HG03025 (cell line): ENCODE measurements around the gene TRIM72.
"Not testable (repeated sequence)": the region's sequence is repeated elsewhere in the genome, so short reads cannot be mapped to it uniquely, and the experiment has no call there.

Source experiments
- ATAC-seq: cut with Tn5 transposase; IDR thresholded peaks from one replicate; pipeline ENCODE4 v1.9.1; 2021; ENCODE audit warnings: mild to moderate bottlenecking, moderate library complexity; ENCODE audit not compliant: unreplicated experiment, low FRiP score

The TRIM72 gene

DNA sequence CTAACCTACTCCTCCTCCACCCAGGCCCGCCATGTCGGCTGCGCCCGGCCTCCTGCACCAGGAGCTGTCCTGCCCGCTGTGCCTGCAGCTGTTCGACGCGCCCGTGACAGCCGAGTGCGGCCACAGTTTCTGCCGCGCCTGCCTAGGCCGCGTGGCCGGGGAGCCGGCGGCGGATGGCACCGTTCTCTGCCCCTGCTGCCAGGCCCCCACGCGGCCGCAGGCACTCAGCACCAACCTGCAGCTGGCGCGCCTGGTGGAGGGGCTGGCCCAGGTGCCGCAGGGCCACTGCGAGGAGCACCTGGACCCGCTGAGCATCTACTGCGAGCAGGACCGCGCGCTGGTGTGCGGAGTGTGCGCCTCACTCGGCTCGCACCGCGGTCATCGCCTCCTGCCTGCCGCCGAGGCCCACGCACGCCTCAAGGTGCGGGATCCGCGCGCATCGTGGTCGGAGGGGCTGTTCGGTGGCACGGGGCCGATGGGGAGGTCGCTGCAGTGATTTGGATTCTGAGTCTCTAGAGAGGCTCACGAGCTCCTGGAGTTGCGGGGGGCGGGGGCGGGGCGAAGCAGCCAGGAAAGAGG is 878 bp downstream of the TRIM72 start:
- no peak for ATAC-seq

DNA sequence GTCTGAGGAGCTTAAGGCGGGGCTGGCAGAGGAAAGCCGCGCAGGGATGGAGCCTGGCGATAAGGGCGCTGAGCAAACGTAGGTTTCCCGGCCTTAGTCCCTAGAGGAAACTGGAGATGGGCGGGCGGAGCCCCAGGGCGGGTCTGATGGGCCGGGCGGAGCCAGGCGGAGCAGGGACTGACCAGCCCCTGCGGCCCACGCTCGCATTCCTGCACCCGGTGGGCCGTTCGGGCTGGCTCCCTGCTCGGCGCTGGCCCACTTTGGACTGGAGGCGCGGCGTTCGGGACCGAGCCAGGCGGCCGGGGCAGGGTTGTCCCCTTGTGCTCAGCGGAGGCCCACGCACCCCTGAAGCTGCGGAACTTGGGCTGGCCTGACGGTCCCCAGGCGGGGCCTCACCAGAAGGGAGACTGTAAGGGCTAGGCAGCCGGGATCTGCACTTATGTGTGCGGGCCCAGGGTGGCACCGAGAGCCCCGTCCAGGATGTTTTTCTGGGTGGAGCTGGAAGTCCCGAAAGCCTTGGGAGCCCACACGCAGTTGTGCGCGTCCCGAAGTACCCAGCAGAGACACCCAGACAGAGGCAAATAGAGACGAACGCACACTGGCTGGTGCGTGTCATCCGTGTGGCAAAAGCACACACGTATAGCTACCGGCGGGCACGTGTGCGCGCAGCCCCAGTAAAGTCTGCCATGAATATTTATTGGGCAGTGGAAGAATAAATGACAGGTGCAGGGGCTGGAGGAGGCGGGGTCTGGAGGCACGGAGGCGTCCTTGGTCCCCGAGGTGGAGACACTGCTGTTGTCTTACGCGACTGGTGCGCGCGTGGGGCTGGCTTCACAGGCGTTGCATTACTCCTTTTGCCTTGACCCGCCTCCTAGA is 1.6 kb downstream of the TRIM72 start:
- ATAC-seq, result no peak

DNA sequence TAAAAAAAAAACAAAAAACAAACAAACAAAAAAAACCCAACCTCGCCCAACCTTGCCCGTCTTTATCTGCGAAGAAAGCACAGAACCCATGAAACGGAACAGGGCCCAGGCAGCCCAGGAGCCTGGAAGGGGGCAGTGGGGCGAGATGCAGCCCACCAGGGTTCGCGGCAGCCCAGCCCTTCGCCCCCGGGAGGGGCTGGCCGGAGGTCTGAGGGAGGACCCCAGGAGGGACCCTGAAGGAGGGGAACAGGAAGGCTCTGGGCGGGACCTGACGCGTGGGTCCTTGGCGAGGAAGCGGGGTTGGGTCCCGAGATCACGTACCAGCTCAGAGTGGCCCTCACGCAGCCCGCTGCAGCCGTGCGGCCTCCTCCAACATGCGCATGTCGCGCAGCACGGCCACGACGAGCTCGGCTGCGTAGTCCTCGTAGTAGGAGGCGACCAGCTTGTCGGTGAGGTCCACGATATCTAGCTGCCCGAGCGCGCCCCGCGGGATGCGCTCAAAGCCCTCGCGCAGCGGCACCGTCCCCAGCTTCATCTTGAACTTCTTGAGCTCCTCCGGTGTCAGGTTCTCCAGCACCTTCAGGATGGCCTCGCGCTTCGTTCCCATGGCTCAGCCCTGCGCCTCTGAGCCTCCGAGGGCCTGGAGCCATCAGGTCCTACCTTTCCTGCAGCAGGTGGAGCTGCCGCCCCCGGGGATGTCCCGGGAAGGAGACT is 2.7 kb downstream of the TRIM72 start, which contains the start of gene PYDC1:
Gene PYDC1, minus strand, starts transcription at position 714 of the 714 bp plus-strand sequence. Its CDS starts 107 bp downstream, at position 607.
- ATAC-seq, result no peak

DNA sequence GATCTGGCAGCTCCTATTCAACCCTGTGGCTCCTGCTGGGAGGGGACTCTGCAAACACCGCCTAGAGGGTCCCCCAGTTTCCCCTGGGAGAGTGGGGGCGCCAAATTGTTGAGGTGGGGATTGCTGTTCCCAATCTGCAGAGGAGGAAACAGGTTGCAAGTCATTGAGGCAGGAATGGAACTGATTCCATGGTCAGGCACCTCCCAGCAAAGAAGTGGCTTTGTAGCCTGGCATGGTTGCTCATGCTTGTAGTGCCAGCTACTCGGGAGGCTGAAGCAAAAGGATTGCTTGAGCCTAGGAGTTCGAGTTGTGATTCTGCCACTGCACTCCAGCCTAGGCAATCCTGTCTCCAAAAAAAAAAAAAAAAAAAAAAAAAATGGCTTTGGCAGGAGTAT is 3.2 kb downstream of the TRIM72 start:
- no peak for ATAC-seq

DNA sequence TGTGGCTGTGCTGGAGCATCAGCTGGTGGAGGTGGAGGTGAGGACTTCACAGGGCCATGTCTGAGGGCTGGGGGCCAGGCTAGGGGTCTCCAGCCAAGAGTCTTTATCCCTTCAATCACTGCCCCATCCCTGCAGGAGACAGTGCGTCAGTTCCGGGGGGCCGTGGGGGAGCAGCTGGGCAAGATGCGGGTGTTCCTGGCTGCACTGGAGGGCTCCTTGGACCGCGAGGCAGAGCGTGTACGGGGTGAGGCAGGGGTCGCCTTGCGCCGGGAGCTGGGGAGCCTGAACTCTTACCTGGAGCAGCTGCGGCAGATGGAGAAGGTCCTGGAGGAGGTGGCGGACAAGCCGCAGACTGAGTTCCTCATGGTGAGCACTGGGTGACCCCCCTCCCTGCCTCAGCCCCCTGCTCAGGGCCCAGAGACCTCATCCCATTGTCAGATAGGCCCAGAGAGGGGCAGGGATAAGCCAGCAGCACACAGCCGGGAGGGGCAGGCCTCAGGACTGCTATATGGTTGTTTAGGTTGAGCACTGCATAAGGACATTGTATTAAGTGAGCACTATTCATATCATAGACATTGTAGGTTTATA is 5.3 kb downstream of the TRIM72 start:
- ATAC-seq, result no peak

DNA sequence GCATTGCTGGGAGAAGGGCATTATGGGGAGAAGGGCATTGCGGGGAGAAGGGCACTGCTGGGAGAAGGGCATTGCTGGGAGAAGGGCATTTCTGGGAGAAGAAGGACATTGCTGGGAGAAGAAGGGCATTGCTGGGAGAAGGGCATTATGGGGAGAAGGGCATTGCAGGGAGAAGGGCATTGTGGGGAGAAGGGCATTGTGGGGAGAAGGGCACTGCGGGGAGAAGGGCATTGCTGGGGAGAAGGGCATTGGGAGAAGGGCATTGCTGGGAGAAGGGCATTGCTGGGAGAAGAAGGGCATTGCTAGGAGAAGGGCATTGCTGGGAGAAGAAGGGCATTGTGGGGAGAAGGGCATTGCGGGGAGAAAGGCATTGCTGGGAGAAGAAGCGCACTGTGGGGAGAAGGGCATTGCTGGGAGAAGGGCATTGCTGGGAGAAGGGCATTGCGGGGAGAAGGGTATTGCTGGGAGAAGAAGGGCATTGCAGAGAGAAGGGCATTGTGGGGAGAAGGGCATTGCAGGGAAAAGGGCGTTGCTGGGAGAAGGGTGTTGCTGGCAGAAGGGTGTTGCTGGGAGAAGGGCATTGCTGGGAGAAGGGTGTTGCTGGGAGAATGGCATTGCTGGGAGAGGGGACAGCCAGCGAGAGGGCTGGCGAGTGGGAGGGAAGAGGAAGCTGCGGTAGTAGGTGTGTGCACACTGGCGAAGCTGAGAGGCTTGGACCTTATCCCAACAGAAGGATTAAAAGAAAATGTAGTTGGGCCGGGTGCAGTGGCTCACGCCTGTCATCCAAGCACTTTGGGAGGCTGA is 7.6 kb downstream of the TRIM72 start:
- ATAC-seq, result no peak

DNA sequence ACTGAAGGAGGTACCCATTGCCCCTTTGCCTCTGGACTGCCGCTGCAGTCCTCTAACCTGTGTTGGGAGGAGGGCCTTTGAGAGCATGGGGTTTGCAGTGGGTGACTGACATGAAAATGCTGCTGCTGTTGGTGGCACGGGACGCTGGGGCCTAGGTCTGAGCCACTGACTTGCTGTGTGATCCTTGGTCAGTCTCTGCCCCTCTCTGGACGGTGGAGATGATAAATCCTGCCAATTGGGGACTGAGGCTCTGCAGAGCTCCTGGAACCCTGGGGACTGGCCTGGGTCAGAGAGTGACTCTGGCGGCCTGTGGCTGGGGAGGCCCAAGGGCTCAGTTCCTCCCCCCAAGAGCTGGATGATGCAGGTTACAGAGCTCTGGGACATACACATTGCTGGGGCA is 9.1 kb downstream of the TRIM72 start:
- no peak for ATAC-seq

DNA sequence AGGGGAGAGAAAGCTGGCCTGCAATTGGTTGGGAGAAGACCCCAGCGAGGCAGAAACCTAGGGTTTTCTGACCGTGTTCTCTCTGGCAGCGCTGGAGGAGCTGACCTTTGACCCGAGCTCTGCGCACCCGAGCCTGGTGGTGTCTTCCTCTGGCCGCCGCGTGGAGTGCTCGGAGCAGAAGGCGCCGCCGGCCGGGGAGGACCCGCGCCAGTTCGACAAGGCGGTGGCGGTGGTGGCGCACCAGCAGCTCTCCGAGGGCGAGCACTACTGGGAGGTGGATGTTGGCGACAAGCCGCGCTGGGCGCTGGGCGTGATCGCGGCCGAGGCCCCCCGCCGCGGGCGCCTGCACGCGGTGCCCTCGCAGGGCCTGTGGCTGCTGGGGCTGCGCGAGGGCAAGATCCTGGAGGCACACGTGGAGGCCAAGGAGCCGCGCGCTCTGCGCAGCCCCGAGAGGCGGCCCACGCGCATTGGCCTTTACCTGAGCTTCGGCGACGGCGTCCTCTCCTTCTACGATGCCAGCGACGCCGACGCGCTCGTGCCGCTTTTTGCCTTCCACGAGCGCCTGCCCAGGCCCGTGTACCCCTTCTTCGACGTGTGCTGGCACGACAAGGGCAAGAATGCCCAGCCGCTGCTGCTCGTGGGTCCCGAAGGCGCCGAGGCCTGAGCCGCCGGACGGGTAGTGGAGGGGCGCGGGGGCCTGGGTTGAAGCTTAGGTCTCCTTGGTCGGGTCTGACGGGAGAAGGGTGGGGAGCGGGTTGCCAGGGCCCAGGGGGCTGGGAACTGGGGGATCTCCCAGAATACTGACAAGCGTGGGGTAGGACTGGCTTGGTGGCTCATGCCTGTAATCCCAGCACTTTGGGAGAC is 10.4 kb downstream of the TRIM72 start:
- ATAC-seq, result no peak

DNA sequence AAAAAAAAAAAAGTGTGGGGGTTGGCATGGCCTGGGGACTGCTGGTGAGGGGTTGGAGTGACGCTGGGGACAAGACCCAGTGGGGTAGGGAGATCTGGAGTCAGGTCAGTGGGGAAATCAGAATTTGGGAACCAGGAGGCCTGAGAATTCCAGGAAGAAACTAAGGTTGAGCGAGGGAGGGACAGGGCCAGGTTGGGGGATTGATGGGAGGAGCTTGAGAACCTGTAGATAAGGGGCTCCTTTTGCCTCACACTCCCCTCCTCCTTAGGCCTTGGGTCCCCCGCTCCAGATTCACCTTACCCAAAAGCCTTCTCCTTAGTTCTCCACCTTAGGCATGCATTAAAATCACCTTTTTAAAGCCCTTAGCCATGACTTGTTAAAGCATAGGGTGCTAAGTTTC is 11.3 kb downstream of the TRIM72 start:
- ATAC-seq, result no peak

DNA sequence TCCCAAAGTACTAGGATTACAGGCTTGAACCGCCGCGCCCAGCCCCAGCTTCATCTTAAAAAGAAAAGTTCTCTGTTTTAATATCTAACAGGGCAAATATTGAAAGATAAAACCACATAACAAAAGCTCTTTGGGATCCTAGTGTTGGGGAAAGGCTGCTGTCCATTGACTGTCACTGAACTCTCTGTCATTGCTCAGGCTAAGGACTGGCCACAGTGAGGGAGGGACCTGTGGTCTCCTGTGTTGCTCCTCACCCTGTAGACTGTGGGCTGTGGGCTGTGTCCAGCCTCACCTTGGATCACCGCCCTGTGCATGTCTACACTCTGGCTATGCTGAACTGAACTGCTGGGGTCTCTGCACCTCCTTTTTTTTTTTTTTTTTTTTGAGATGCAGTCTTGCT is 14.3 kb downstream of the TRIM72 start:
- ATAC-seq, result no peak

DNA sequence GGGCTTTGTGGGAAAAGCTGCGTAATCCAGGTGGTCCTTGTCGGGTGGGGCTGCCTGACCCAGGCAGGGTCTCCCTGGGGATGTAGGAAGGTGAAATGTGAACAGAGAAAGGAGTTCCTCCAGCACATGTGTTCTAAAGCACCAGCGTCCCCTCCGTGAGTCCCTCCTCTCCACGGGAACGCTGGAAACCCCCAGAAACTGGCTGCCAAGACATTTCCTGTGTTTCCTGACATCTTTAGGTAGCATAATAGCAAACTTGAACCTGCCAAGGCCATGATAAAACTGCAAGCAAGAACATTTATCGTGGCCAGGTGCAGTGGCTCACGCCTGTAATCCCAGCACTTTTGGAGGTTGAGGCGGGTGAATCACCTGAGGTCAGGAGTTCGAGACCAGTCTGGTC is 15.6 kb downstream of the TRIM72 start:
- no peak for ATAC-seq

DNA sequence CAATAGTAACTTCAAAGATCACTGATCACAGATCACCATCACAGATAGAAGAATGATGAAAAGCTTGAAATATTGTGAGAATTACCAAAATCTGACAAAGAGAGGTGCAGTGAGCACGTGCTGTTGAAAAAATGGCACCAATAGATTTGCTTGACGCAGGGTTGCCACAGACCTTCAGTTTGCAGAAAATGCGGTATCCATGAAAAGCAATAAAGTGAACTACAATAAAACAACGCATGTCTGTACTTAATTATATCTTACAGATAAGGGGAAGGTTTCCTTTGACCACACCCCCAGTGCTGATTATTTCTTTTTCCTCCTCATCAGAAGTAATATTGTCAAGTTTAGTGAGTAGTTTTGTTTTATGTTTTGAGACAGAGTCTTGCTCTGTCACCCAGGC is 24.1 kb downstream of the TRIM72 start:
- no peak for ATAC-seq

DNA sequence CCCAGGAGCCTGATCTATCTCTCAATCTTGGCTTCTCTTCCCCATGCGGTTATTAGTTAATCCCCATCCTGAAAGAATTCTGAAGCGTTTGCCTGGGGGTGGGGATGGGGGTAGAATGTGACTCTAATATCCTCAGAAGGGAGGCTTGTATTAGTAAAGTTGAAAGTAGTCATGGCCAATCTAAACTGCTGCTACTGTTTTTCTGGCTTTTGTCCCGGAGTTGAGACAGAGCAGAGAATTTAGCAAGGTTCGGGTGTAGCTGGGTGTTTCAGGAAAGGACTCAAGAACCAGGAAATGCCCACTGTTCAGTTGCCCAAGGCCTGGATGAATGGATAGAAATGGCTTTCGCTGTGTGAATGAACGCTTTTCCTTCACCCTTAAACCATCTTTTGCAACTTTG is 28.3 kb downstream of the TRIM72 start:
- no peak for ATAC-seq

DNA sequence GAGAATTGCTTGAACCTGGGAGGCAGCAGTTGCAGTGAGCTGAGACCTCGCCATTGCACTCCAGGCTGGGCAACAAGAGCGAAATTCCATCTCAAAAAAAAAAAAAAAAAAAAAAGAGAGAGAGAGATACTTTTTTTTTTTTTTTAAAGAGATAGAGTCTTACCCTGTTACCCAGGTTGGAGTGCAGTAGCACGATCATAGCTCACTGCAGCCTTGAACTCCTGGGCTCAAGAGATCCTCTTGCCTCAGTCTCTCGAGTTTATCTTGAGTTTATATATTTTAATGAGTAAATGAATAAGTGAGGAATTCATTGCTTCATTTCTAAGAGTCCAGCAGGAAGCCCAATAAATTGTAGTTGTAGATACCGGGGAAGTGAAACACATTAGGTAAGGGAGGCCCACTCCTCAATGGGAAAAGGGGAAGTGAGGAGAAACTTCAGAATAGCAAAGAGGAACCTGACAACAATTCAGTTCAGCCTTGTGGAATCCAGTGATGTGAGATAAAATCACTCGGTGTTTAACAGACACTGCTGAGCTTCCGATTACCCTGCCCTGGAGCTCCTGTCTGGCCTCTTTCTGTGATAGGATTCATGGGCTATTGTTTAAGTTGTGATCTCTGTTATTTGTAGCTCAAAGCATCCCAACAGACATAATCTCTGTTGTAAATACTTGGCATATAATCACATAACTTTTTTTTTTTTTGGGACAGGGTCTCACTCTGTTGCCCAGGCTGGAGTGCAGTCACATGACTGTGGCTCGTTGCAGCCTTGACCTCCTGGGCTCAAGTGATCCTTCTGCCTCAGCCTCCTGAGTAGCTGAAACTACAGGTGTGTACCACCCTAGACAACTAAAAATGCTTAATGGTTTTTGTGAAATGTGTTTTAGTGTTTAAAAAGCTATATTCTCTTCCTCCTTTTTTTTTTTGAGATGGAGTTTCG is 30.1 kb downstream of the TRIM72 start:
- ATAC-seq, result no peak

DNA sequence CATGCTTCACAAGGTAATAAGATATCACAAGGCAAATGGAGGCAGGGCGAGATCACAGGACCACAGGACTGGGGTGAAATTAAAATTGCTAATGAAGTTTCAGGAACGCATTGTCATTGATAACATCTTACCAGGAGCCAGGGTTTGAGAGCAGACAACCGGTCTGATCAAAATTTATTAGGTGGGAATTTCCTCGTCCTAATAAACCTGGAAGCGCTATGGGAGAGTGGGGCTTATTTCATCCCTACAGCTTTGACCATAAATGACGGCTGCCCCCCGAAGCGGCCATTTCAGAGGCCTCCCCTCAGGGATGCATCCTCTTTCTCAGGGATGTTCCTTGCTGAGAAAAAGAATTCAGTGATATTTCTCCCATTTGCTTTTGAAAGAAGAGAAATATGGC is 31.7 kb downstream of the TRIM72 start:
- ATAC-seq, result not testable (repeated sequence)

DNA sequence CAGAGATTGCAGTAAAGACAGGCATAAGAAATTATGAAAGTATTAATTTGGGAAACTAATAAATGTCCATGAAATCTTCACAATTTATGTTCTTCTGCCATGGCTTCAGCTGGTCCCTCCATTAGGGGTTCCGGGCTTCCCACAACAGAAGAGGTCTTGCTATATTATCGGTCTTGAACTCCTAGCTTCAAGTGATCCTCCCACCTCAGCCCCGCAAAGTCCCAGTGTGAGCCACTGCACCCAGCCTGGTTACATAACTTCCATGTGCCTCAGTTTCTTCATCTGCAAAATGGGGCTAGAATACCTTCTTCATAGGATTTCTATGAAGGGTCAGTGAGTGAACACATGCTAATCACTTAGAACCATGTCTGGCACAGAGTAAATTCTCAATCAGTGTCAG is 32.4 kb downstream of the TRIM72 start:
- no peak for ATAC-seq

DNA sequence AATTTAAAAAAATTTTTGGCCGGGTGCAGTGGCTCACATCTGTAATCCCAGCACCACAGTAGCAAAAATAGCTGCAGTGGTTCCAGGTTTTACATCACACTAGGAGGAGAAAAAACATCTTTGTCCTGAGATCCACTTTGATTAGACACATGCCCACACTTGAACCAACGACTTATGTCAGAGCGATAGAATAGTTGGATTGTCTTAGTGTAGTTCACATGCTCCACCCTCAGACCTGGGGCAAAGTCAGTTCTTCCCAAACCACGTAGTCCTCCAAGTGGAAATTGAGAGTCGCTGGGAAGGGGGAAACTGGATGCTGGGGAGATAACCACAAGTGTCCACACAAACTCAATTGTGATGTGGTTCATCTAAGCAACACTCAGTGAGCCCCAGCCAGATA is 34.4 kb downstream of the TRIM72 start:
- no peak for ATAC-seq

DNA sequence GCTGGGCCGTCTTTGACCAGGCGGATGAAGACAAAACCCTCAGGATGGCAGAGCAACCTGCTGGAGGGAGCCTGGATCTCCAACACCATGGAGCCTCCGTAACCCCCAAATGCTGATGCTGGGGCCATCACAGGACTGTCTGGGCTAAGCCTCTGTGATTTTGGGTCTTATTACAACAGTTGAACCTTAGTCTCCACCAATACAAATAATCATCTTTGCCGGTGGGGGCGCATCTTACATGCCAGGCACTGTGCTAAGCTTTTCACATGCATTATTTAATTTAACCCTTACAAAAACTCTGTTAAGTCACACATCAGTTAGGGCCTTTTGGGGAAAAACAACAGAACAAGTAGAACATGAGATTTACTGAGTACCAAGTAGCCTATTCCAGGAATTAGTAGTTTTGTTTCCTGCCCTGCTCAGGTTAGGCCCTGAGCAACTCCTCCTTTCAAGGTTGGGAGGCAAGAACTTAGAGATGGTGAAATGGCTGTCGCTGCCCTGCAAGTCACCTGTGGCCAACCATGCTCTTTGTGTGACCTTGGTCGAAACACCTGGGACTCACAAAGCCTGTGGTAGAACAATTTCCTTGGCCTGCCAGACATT is 37.0 kb downstream of the TRIM72 start:
- ATAC-seq, result no peak
